Measurements from ENCODE around the gene LRRC2.
"Not testable (repeated sequence)": the region's sequence is repeated elsewhere in the genome, so short reads cannot be mapped to it uniquely, and the experiment has no call there.

The LRRC2 gene

GRCh38 chr3:46561511-46561910, 4.6 kb downstream of the LRRC2 start:
- DNase-seq = no peak
- intact Hi-C loops (cut with DNase I) = no loop called here

- intact Hi-C loops (cut with DNase I) = no loop called here
Observed at GRCh38 chr3:46559091-46559704, 6.9 kb downstream of the LRRC2 start.

GRCh38 chr3:46558184-46559043, 7.7 kb downstream of the LRRC2 start:
- intact Hi-C loops (cut with DNase I) = no loop called here
- DNase-seq = peak; percentile 19 to 75 (median 51)

More at GRCh38 chr3:46559091-46559704, 6.9 kb downstream of the LRRC2 start:
- peak in 1 of 42 donors; percentile 17 for DNase-seq

GRCh38 chr3:46557814-46558183, 8.3 kb downstream of the LRRC2 start:
- DNase-seq = no peak
- intact Hi-C loops (cut with DNase I) = no loop called here

GRCh38 chr3:46553154-46553553, 12.9 kb downstream of the LRRC2 start:
- no peak for DNase-seq
- intact Hi-C loops (cut with DNase I) = no loop called here

- no peak for DNase-seq
- intact Hi-C loops (cut with DNase I) = no loop called here
Observed at GRCh38 chr3:46552538-46552937, 13.6 kb downstream of the LRRC2 start.

GRCh38 chr3:46551615-46552014, 14.5 kb downstream of the LRRC2 start:
- intact Hi-C loops (cut with DNase I) = no loop called here
- DNase-seq = no peak

- DNase-seq = no peak
- intact Hi-C loops (cut with DNase I) = no loop called here
Observed at GRCh38 chr3:46549989-46550388, 16.1 kb downstream of the LRRC2 start.

- intact Hi-C loops (cut with DNase I) = no loop called here
Observed at GRCh38 chr3:46549408-46549904, 16.6 kb downstream of the LRRC2 start.

GRCh38 chr3:46548611-46549010, 17.5 kb downstream of the LRRC2 start:
- intact Hi-C loops (cut with DNase I); DNase-seq: not testable (repeated sequence)

More at GRCh38 chr3:46549408-46549904, 16.6 kb downstream of the LRRC2 start:
- no peak for DNase-seq

GRCh38 chr3:46546896-46547440, 19.1 kb downstream of the LRRC2 start:
- DNase-seq = no peak
- intact Hi-C loops (cut with DNase I) = no loop called here

GRCh38 chr3:46545818-46546630, 20.1 kb downstream of the LRRC2 start:
- intact Hi-C loops (cut with DNase I) = no loop called here
- DNase-seq = no peak

- intact Hi-C loops (cut with DNase I) = no loop called here
- no peak for DNase-seq
Observed at GRCh38 chr3:46544771-46545503, 21.2 kb downstream of the LRRC2 start.

- intact Hi-C loops (cut with DNase I) = no loop called here
- no peak for DNase-seq
Observed at GRCh38 chr3:46542801-46543201, 23.3 kb downstream of the LRRC2 start.

- intact Hi-C loops (cut with DNase I) = no loop called here
- no peak for DNase-seq
Observed at GRCh38 chr3:46542344-46542743, 23.8 kb downstream of the LRRC2 start.

GRCh38 chr3:46541835-46542234, 24.3 kb downstream of the LRRC2 start:
- no peak for DNase-seq
- intact Hi-C loops (cut with DNase I) = no loop called here

GRCh38 chr3:46540550-46540949, 25.6 kb downstream of the LRRC2 start:
- intact Hi-C loops (cut with DNase I) = no loop called here
- no peak for DNase-seq

- no peak for DNase-seq
- intact Hi-C loops (cut with DNase I) = no loop called here
Observed at GRCh38 chr3:46539443-46540005, 26.6 kb downstream of the LRRC2 start.
